SK-N-SH (cell line): ENCODE measurements around the gene TTC28. TPM values are rescaled to one million over a fixed set of nuclear protein-coding genes. Genes with fewer than 3 reads are reported as not detected.

Source experiments
- CTCF ChIA-PET: fragments of 300-600, 350-600 bp; formaldehyde crosslinking; extraction: SDS; loops from one replicate; lab custom pipeline; 2021; lab: Yijun Ruan, JAX
- POLR2A ChIA-PET: fragments of 350-600 bp; sonication (Branson Sonifier 250); formaldehyde crosslinking; extraction: SDS; loops from one replicate; lab custom pipeline; 2020; ENCODE audit warnings: antibody characterized with exemption, inconsistent platforms; lab: Yijun Ruan, JAX
- DNase-seq: peaks from one replicate; pipeline ENCODE4 v3.0.0; 2012
- H2AFZ ChIP-seq: fragments of 200-600 bp; sonication (generic); 2 replicates; pipeline ENCODE4 v1.8.1; 2016; ENCODE audit warnings: antibody characterized with exemption, mild to moderate bottlenecking, low read depth
- H3F3A ChIP-seq: fragments of 200-600 bp; sonication (generic); replicated peaks from 2 replicates; pipeline ENCODE3; 2016; ENCODE audit warnings: antibody characterized with exemption, mild to moderate bottlenecking; ENCODE audit not compliant: insufficient read depth
- H3K27ac ChIP-seq, 2 experiments: fragments of 200-500 bp in 1 of 2; fragments of 200-600 bp in 1 of 2; sonication (Bioruptor generic) in 1 of 2; sonication (generic), shearing (Covaris generic) in 1 of 2; 2 replicates each; pipeline versions ENCODE4 v1.5.1 to v1.6.1; 2014 to 2016; ENCODE audit warnings: low read depth in 2 of 2, inconsistent platforms in 1 of 2, low read length in 1 of 2, mild to moderate bottlenecking in 1 of 2, mixed read lengths in 1 of 2
- H3K27me3 ChIP-seq: fragments of 200-600 bp; sonication (generic), shearing (Covaris generic); 2 replicates; pipeline ENCODE4 v1.6.1; 2016; ENCODE audit warnings: mixed run types; ENCODE audit not compliant: insufficient read depth
- H3K36me3 ChIP-seq, 2 experiments: fragments of 200-500 bp in 1 of 2; fragments of 200-600 bp in 1 of 2; sonication (Bioruptor generic) in 1 of 2; sonication (generic) in 1 of 2; replicated peaks in 1 of 2; 2 replicates each; pipeline versions ENCODE3 to v1.5.1; 2014 to 2016; ENCODE audit warnings: low read length in 1 of 2, mild to moderate bottlenecking in 1 of 2; ENCODE audit not compliant: insufficient read depth in 2 of 2, control insufficient read depth in 1 of 2
- H3K4me1 ChIP-seq, 2 experiments: fragments of 200-500 bp in 1 of 2; fragments of 200-600 bp in 1 of 2; sonication (Bioruptor generic) in 1 of 2; sonication (generic), shearing (Covaris generic) in 1 of 2; 2 replicates each; pipeline versions ENCODE4 v1.5.1 to v1.6.1; 2014 to 2016; ENCODE audit warnings: low read depth in 1 of 2, low read length in 1 of 2, mixed run types in 1 of 2; ENCODE audit not compliant: insufficient read depth in 2 of 2, control insufficient read depth in 1 of 2
- H3K4me2 ChIP-seq: fragments of 200-600 bp; sonication (generic), shearing (Covaris generic); 2 replicates; pipeline ENCODE4 v1.6.1; 2017; ENCODE audit warnings: mixed run types
- H3K4me3 ChIP-seq, 2 experiments: fragments of 200-500 bp in 1 of 2; fragments of 200-600 bp in 1 of 2; sonication (Bioruptor generic) in 1 of 2; sonication (generic), shearing (Covaris generic) in 1 of 2; 2 replicates each; pipeline versions ENCODE4 v1.5.1 to v1.8.1; 2014 to 2016; ENCODE audit warnings: low read depth in 2 of 2, inconsistent platforms in 1 of 2, low read length in 1 of 2, mild to moderate bottlenecking in 1 of 2, mixed read lengths in 1 of 2, moderate library complexity in 1 of 2
- H3K79me2 ChIP-seq: fragments of 200-600 bp; sonication (generic); 2 replicates; pipeline ENCODE4 v1.8.1; 2017; ENCODE audit warnings: mild to moderate bottlenecking; ENCODE audit not compliant: insufficient read depth
- H3K9ac ChIP-seq: fragments of 200-600 bp; sonication (generic); 2 replicates; pipeline ENCODE4 v1.6.1; 2017; ENCODE audit warnings: mixed run types
- H3K9me2 ChIP-seq: fragments of 200-600 bp; sonication (generic); 2 replicates; pipeline ENCODE4 v1.6.1; 2017; ENCODE audit warnings: mixed run types
- H3K9me3 ChIP-seq: fragments of 200-600 bp; sonication (generic); 2 replicates; pipeline ENCODE4 v1.6.1; 2017; ENCODE audit warnings: mixed run types, mild to moderate bottlenecking, moderate library complexity
- H4K20me1 ChIP-seq: fragments of 200-600 bp; sonication (generic); 2 replicates; pipeline ENCODE4 v1.6.1; 2017; ENCODE audit warnings: mild to moderate bottlenecking, mixed run types; ENCODE audit not compliant: insufficient read depth
- ELF1 ChIP-seq: IDR thresholded peaks from 2 replicates; pipeline ENCODE4 v1.4.0; 2012
- EZH2phosphoT487 ChIP-seq: fragments of 200-600 bp; sonication (generic); IDR thresholded peaks from 2 replicates; pipeline ENCODE4 v1.6.1; 2017; ENCODE audit warnings: low read depth, mixed run types, mild to moderate bottlenecking, antibody characterized with exemption, moderate library complexity, borderline replicate concordance
- FOSL2 ChIP-seq: IDR thresholded peaks from 2 replicates; pipeline ENCODE4 v1.4.0; 2012; ENCODE audit warnings: low read depth, mild to moderate bottlenecking, moderate library complexity, borderline replicate concordance
- GABPA ChIP-seq: IDR thresholded peaks from 2 replicates; pipeline ENCODE4 v1.4.0; 2012; ENCODE audit warnings: low read depth, mild to moderate bottlenecking
- GATA2 ChIP-seq: sonication (generic); formaldehyde crosslinking; IDR thresholded peaks from 2 replicates; pipeline ENCODE4 v1.5.0; 2020; ENCODE audit warnings: mild to moderate bottlenecking, missing genetic modification reagents
- JUND ChIP-seq: IDR thresholded peaks from 2 replicates; pipeline ENCODE4 v1.4.0; 2012
- MEF2A ChIP-seq: IDR thresholded peaks from 2 replicates; pipeline ENCODE4 v1.4.0; 2012; ENCODE audit warnings: low read depth, borderline replicate concordance
- NFIC ChIP-seq: IDR thresholded peaks from 2 replicates; pipeline ENCODE4 v1.4.0; 2012; ENCODE audit warnings: borderline replicate concordance
- POLR2AphosphoS5 ChIP-seq: IDR thresholded peaks from 2 replicates; pipeline ENCODE4 v1.6.1; 2012; ENCODE audit warnings: low read depth, low read length
- RAD21 ChIP-seq: IDR thresholded peaks from 2 replicates; pipeline ENCODE4 v1.6.1; 2012; ENCODE audit warnings: mild to moderate bottlenecking, low read length
- RCOR1 ChIP-seq: fragments of 150-350 bp; IDR thresholded peaks from 2 replicates; pipeline ENCODE4 v1.6.1; 2017; ENCODE audit warnings: antibody characterized with exemption, low read length
- RXRA ChIP-seq: IDR thresholded peaks from 2 replicates; pipeline ENCODE4 v1.4.0; 2012; ENCODE audit warnings: low read depth, mild to moderate bottlenecking, borderline replicate concordance
- WGBS: methylation state at CpG from one replicate; pipeline ENCODE4 v1.1.6; 2017; ENCODE audit warnings: low lambda C conversion rate; 5-methylcytosine and 5-hydroxymethylcytosine counted together
- polyA plus RNA-seq, 3 experiments: library from polyadenylated mRNA; depleted of rRNA; stranded (reverse); fragments of >200 nt; gene quantifications; 2 replicates each; pipeline ENCODE4 v1.2.3, GENCODE V29; 2012
- TF ChIP-seq, protein P1 (sequence below): IDR thresholded peaks from 2 replicates; pipeline ENCODE4 v1.6.1; 2012; ENCODE audit warnings: mild to moderate bottlenecking, low read depth, low read length, moderate library complexity
- TF ChIP-seq, protein P2 (sequence below): IDR thresholded peaks from 2 replicates; pipeline ENCODE4 v1.4.0; 2012; ENCODE audit warnings: low read depth
- TF ChIP-seq, protein P3 (sequence below): IDR thresholded peaks from 2 replicates; pipeline ENCODE4 v1.4.0; 2012; ENCODE audit warnings: low read depth, borderline replicate concordance
- TF ChIP-seq, protein P4 (sequence below): IDR thresholded peaks from 2 replicates; pipeline ENCODE4; 2012
- TF ChIP-seq, protein P5 (sequence below): fragments of 150-350 bp; IDR thresholded peaks from 2 replicates; pipeline ENCODE4 v1.6.1; 2016; ENCODE audit warnings: mild to moderate bottlenecking, low read depth, low read length

TTC28 gene
- polyA plus RNA-seq, 1 of the 3 experiments (the other 2 are of a cell fraction) = 5.9 TPM

DNA sequence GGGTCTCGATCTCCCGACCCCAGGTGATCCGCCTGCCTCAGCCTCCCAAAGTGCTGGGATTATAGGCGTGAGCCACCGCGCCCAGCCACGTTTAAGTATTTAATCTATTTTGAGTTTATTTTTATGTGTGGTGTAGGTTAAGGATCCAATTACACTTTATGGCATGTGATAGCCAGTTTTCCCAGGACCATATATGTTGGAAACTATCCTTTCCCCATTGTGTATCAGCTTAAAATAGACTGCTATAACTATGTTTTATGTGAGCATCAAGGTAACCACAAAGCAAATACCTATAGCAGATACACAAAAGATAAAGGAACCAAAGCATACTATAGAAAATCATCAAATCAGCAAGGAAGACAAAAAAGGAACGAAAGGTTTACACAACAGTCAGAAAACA lies 42.4 kb downstream of the TTC28 start:
- WGBS = 96% methylated on average over 8 of the region's 8 CpGs
- H4K20me1 ChIP-seq = no peaks in the 10 kb centered on the region
- no peaks in the 10 kb centered on the region for H3K4me1 ChIP-seq
- H3K9me2 ChIP-seq = no peaks in the 10 kb centered on the region
- ChIA-PET CTCF (no interaction called here), POLR2A (no interaction called here)
- H3K4me3 ChIP-seq = no peak overlapping the region
- no peak overlapping the region for H3K4me2 ChIP-seq
- no peaks in the 10 kb centered on the region for H3F3A ChIP-seq
- no peaks in the 10 kb centered on the region for H3K9me3 ChIP-seq
- H3K27ac ChIP-seq = no peak overlapping the region
- H3K27me3 ChIP-seq = no peaks in the 10 kb centered on the region
- H3K9ac ChIP-seq = no peak overlapping the region
- TF ChIP-seq FOSL2 (no peak), GATA2 (CRISPR knock-in tag) (no peak), NFIC (no peak), EZH2phosphoT487 (no peak), RAD21 (no peak), RXRA (no peak), GABPA (no peak)
- TF ChIP-seq, protein P1, sequence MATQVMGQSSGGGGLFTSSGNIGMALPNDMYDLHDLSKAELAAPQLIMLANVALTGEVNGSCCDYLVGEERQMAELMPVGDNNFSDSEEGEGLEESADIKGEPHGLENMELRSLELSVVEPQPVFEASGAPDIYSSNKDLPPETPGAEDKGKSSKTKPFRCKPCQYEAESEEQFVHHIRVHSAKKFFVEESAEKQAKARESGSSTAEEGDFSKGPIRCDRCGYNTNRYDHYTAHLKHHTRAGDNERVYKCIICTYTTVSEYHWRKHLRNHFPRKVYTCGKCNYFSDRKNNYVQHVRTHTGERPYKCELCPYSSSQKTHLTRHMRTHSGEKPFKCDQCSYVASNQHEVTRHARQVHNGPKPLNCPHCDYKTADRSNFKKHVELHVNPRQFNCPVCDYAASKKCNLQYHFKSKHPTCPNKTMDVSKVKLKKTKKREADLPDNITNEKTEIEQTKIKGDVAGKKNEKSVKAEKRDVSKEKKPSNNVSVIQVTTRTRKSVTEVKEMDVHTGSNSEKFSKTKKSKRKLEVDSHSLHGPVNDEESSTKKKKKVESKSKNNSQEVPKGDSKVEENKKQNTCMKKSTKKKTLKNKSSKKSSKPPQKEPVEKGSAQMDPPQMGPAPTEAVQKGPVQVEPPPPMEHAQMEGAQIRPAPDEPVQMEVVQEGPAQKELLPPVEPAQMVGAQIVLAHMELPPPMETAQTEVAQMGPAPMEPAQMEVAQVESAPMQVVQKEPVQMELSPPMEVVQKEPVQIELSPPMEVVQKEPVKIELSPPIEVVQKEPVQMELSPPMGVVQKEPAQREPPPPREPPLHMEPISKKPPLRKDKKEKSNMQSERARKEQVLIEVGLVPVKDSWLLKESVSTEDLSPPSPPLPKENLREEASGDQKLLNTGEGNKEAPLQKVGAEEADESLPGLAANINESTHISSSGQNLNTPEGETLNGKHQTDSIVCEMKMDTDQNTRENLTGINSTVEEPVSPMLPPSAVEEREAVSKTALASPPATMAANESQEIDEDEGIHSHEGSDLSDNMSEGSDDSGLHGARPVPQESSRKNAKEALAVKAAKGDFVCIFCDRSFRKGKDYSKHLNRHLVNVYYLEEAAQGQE = no peak
- TF ChIP-seq, protein P2, sequence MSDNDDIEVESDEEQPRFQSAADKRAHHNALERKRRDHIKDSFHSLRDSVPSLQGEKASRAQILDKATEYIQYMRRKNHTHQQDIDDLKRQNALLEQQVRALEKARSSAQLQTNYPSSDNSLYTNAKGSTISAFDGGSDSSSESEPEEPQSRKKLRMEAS = no peak
- H3K36me3 ChIP-seq = peaks cover 0 to 6% of the 10 kb centered on the region in 2 experiments
- no peak overlapping the region for H2AFZ ChIP-seq
- no peak for DNase-seq
- H3K79me2 ChIP-seq = peaks cover 37% of the 10 kb centered on the region; the same call in 1 of the 2 replicates

DNA sequence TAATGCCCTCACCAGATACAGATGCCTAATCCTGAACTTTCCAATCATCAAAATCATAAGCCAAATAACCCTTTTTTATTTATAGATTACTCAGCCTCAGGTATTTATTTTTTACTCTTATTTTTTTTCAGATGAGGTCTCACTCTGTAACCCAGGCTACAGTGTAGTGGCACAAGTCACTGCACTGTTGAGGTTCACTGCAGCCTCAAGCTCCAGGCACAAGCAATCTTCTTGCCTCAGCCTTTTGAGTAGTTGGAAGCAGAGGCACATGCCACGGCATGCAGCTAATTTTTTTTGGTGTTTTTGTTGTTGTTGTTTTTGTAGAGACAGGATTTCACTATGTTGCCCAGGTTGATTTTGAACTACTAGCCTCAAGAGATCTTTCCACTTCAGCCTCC lies 49.5 kb downstream of the TTC28 start:
- Histone ChIP-seq H3K4me2 (no peak overlapping the region), H3K4me3 (no peak overlapping the region), H3K9me3 (no peaks in the 10 kb centered on the region), H3K27ac (no peak overlapping the region), H3K4me1 (no peaks in the 10 kb centered on the region), H3K36me3 (peaks cover 0 to 9% of the 10 kb centered on the region in 2 experiments), H2AFZ (no peak overlapping the region), H3K9me2 (no peaks in the 10 kb centered on the region), H4K20me1 (no peaks in the 10 kb centered on the region), H3K9ac (no peak overlapping the region), H3F3A (no peaks in the 10 kb centered on the region), H3K79me2 (peaks cover 12% of the 10 kb centered on the region; the same call in 1 of the 2 replicates), H3K27me3 (no peaks in the 10 kb centered on the region)
- ChIA-PET CTCF (no interaction called here), POLR2A (no interaction called here)
- WGBS = 82% methylated on average over 1 of the region's 1 CpG
- DNase-seq = no peak
- TF ChIP-seq ELF1 = no peak
- no peak for TF ChIP-seq POLR2AphosphoS5
- TF ChIP-seq RCOR1 = no peak
- TF ChIP-seq, protein P3, sequence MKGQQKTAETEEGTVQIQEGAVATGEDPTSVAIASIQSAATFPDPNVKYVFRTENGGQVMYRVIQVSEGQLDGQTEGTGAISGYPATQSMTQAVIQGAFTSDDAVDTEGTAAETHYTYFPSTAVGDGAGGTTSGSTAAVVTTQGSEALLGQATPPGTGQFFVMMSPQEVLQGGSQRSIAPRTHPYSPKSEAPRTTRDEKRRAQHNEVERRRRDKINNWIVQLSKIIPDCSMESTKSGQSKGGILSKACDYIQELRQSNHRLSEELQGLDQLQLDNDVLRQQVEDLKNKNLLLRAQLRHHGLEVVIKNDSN = no peak
- no peak for TF ChIP-seq JUND
- TF ChIP-seq, protein P1 = no peak
- TF ChIP-seq, protein P4, sequence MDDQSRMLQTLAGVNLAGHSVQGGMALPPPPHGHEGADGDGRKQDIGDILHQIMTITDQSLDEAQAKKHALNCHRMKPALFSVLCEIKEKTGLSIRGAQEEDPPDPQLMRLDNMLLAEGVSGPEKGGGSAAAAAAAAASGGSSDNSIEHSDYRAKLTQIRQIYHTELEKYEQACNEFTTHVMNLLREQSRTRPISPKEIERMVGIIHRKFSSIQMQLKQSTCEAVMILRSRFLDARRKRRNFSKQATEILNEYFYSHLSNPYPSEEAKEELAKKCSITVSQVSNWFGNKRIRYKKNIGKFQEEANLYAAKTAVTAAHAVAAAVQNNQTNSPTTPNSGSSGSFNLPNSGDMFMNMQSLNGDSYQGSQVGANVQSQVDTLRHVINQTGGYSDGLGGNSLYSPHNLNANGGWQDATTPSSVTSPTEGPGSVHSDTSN = no peak
- TF ChIP-seq, protein P5, sequence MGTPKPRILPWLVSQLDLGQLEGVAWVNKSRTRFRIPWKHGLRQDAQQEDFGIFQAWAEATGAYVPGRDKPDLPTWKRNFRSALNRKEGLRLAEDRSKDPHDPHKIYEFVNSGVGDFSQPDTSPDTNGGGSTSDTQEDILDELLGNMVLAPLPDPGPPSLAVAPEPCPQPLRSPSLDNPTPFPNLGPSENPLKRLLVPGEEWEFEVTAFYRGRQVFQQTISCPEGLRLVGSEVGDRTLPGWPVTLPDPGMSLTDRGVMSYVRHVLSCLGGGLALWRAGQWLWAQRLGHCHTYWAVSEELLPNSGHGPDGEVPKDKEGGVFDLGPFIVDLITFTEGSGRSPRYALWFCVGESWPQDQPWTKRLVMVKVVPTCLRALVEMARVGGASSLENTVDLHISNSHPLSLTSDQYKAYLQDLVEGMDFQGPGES = no peak
- TF ChIP-seq, protein P2 = no peak
- no peak for TF ChIP-seq MEF2A
